GM21367 (cell line): ENCODE data around the gene LGR6.

Experiments
- ATAC-seq: cut with Tn5 transposase; IDR thresholded peaks from one replicate; pipeline ENCODE4 v1.9.1; 2021; ENCODE audit not compliant: unreplicated experiment

Gene LGR6

GRCh38 chr1:202217951-202218350 is 24.4 kb downstream of the LGR6 start:
- ATAC-seq = no peak

DNA sequence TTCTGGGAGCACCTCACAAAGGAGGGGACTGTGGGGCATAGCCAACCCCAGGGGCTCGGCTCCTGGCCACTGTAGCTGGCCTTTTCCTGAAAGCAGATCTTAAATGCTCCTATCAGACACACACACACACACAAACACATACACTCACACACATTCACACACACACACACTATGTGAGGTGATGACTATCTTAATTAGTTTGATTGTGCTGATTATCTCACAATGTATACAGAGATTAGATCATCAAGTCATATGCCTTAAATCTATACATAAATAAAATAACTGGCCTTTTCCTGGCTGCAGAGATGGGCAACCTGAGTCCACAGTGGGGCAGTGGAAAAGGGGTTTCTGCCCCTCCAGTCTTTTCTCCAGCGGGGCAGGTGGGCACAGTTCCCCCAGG is 27.1 kb downstream of the LGR6 start:
- ATAC-seq = no peak

DNA sequence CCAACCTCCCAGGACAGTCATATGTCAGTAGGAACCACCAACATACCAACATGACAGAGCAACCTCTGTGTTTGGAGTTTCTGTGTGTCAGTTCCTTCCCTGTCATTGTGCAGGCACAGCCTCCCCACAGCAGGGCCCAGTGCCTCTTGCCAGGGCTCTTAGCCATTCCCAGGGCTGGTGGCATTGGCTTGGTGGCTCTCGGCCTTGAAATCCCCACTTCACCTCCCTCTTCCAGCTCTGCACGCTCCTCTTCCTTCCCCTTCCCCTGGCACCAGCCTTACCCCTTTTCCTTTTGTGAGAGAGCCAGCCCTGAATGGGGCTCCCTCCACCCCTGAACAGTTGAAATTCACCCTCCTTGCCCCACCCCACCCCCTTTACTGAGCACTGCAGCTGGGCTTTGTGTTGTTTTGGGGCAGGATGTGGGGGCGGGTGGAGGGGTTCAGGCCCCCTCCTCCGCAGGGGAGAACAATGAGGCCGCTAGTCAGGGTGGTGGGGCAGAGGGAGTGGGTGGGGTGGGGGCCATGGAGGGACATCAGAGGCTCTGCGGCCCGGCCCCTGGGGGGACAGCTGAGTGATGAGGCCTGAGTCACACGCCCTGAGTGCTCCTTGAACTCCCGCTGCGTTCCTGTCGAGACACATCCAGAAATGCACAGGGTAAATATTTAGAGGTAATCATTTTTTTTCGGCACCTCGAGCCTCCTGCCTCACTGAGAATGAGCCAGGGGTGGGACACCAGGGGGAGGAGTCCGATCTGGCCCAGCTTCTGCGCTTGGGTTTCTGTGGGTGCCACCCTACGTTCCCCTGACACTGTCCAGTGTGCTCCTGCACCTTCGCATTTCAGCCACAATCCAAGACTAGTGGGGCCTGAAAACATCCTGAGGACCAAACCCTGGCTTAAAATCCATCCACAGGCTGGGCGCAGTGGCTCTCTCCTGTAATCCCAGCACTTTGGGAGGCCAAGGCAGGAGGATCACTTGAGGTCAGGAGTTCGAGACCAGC is 28.6 kb downstream of the LGR6 start:
- ATAC-seq = no peak

- ATAC-seq = no peak
Measured at GRCh38 chr1:202223121-202223860, 29.7 kb downstream of the LGR6 start.

GRCh38 chr1:202224453-202224852 is 30.9 kb downstream of the LGR6 start:
- ATAC-seq = no peak

DNA sequence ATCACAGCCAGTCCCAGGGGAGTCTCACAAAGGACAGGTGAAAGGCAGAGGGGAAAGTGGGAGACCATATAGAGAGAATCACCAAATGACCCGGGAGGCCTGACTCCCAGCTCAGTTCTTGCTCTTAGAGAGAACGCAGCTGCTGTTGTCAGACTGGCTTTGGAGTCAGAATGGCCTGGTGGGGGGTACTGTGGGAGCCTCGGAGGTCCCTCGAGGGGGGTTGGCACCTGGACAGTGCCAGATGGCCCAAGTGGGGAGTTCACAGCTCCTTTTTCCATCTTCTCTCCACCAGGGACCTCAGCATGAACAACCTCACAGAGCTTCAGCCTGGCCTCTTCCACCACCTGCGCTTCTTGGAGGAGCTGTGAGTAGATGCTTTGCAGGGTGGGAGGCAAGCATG is 31.5 kb downstream of the LGR6 start:
- ATAC-seq = no peak

GRCh38 chr1:202227053-202227672 is 33.6 kb downstream of the LGR6 start:
- ATAC-seq = no peak

DNA sequence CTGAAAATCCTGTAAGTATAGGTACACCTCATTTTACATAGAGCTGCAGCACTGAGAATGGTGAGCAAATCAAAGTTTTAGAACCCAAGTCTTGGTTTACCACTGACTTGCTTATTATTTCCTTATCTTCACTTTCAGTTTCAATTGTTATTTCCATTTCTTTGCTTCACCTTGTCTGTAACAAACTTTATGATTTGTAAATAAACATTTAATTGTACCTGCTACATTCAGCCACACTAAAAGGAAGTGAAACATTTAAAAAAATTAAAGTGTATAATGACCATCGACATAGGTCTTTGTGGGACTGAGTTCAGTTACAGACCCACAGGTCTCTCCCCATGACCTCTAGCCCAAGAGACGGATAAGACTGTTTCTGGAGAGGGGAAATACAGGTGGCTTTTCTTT is 34.4 kb downstream of the LGR6 start:
- no peak for ATAC-seq

DNA sequence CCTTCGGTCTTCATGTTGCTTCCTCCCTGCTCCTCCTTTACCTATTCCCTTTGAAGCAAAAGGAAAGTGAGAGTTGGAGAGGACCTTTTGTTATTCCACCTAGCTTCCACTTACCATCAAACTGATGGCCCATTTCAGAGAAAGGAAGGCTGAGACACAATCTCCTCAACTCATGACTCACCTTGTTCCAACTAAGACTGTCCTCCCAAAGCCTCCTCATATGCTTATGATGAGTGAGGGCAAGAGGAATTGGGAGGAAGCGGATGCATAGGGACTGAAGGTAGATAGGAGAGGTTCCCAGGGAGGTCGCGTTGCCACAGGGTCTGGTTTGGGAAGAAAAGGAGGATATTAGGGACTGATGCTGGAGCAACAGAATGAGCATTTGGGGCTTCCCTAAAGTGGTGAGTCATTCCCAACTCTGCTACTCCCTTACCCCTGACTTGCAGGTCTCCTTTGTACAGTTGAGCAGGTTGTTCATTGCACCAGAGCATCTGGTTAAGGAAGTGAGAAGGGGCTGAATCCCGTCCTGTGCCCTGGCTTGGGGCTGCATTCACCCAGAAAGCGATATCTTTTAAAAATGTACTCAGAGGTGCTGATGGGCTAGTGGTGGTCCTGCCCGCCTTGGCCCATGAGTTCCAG is 35.0 kb downstream of the LGR6 start:
- ATAC-seq = no peak

GRCh38 chr1:202229376-202229775 is 35.8 kb downstream of the LGR6 start:
- ATAC-seq = no peak

DNA sequence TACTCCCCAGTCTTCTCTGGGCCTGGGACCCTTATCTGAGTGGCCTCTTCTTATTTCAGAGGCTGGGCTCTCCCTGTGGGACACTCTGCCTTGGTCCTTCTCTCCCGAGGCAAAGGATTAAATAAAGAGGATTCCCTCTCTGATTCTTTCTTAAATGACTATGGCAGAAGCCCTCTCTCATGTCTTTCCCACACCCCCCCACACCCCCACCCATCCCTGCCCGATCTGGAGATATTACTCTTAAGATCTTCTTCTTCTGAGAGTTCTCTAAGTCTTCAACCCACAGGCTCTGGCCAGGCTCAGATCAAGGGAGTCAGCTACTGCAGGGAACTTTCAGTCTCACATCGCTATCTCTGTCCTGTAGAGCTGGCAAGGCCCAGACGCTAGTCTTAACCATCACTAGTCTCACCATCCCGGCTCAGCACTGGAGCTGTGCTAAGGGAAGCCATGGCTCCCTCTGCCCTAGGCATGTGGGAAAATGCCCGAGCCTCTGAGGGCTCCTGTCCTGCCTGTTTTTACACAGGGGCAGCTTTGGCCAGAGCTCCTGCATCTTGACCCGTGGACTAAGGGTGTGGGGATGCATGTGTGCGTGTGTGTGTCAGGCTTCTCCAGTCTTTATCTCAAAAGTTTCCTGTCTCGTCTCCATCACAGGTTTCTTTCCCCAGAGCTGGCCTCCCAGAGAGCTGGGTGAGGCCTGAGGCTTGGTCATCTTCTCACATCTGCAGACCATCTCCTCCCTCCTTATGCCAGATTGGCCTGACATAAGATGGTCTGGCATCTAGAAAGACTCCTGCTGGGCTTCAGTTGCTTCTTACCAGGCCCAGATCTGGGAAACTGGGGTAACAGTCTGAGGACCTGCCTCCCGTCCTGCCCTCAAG is 36.7 kb downstream of the LGR6 start:
- no peak for ATAC-seq

GRCh38 chr1:202230939-202231645 is 37.5 kb downstream of the LGR6 start:
- no peak for ATAC-seq

DNA sequence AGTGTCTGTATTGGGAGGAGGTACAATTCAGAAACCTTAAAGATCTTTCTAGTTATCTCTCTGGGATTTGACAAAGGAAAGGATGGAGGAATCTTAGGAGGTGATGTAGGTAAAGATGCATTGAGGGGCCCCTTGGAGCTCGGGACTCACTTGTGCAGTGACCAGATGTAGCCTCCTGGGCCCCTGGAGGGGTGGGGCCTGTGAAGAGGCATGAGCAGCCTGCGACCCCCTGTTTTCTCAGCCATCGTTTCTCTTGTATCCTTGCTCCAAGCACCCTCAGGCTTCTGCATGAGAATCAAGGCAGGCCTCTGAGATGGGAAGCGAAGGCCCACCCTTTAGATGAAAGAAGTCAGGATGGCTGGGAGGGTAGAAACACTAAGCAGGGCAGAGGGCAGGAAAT is 39.6 kb downstream of the LGR6 start:
- no peak for ATAC-seq

- no peak for ATAC-seq
Measured at GRCh38 chr1:202233804-202234203, 40.2 kb downstream of the LGR6 start.

DNA sequence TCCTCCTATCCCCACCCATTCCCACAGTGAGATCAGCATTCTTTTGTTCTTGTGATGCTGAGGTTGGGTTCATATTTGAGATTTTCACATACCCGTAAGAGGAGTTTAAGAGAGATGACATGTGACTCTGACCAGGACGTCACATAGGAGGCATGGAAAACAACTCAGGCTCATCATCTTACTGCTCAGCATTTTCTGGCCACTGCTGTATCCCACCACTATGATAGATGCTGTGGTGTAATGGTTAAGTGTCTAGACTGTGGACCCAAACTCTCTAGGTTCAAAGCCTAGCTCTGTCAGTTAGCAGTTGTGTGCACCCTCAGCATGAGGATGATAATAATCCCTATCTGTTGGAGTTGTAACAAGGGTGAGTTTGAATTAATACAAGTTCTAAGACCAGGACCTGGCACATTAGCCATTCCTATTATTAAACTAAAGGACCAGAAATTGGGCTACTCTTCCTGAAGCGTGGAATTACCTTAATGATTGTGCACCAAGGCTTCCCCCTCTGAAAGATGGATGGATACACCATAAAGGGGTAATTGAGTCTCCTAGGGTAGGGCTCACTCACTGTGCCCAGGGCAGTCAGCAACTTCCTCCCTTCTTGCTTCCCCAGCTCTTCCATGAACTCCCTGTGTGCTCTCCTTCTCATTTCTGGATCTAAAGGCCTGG is 40.9 kb downstream of the LGR6 start:
- no peak for ATAC-seq

GRCh38 chr1:202235003-202235660 is 41.5 kb downstream of the LGR6 start:
- ATAC-seq = no peak

DNA sequence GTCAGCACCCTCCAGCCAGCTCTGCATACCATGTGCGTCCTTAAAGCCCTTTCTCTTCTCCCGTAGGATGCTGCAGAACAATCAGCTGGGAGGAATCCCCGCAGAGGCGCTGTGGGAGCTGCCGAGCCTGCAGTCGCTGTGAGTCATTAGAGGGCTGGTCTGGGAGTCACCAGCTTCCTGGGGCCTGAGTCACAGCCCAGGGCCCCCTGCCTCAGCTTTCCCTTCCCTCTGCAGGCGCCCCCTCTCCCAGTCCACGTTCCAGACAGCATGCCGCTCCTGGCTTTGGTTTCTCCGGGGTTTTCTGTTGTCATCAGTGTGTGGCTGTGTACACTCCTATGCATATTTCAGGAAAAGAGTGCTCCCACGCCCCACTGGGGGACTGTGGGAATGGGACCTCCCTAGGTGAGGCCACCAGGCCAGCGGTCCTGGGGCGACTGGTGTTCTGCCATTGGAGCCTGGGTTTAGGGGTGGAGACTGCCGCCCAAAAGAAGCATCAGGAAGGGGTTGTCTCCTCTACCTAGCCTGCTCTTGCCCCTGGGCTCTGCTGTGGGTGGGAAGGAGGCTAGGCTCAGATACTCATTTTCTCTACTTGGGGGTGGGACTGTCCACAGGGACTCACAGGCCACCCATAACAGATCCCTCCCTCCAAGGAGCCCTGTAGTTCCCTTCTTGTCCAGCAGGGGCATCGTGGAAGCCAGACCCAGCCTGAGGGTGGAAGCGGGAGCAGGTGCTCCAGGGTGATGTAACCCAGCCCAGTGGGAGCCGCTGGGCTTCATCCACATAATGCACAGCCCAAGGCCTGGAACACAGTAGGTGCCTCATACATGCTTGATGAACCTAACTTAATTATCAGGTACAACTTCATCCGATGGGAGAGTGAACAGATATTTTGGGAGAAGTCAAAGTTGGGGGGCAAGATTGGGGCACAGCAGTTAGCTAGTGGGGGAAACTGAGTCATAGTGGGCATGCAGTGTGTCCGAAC is 42.5 kb downstream of the LGR6 start:
- ATAC-seq = no peak
